Esophagus squamous epithelium (tissue), 4 donors: Measurements from ENCODE around the gene FDXR.

Experiments used
- CTCF ChIP-seq, 6 experiments: fragments of 450-650 bp in 4 of 6; fragments of 200-600 bp in 2 of 6; sonication (generic) in 2 of 6; IDR thresholded peaks; one replicate each; pipeline ENCODE4 v1.5.1; 2016 to 2019; ENCODE audit warnings: antibody characterized with exemption in 6 of 6, mild to moderate bottlenecking in 4 of 6, moderate library complexity in 4 of 6
- POLR2A ChIP-seq, 4 donors: fragments of 450-650 bp; IDR thresholded peaks; one replicate each; pipeline ENCODE4 v1.6.1; 2017; ENCODE audit warnings: antibody characterized with exemption in 4 of 4, mild to moderate bottlenecking in 4 of 4, moderate library complexity in 3 of 4

- TF ChIP-seq CTCF (IDR thresholded peaks at IDR 0.05) = no peak
- no peak for TF ChIP-seq POLR2A (IDR thresholded peaks at IDR 0.05)
These were observed 41.2 kb downstream of the FDXR start for GRCh38 chr17:74831444-74832146.
